Measurements from ENCODE around the gene SCFD2. TPM values are rescaled to one million over a fixed set of nuclear protein-coding genes. Genes with fewer than 3 reads are reported as not detected.

Gene SCFD2
- total RNA-seq, 1 experiment from 2014 or later, result 7.4 TPM

DNA sequence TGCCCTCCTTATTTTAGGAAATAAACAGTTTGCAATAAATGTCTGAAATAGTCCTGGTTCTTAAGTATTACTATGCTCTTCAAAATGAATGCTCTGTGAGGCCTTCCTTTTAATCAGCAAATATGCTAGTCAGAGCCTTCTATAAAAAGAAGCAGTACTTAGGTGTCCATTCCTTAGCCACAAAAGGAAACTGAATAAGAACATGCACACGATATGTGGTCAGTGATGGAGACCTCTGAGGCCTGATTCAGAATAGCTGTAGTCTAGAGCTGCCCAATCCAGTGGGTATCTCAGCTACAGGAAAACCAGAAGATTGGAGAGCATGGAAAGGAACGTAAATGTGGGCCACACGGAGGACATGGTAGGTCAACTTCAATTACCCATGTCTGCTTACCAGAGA is 361.9 kb downstream of the SCFD2 start:
- ATAC-seq (no peak), DNase-seq (ENCODE audit: low read depth, low spot score) (no peak)
- no peaks in the 10 kb centered on the region for H3K36me3 ChIP-seq (ENCODE audit: control insufficient read depth, insufficient read depth, low read length)
- ChIA-PET CTCF (no interaction called here), POLR2A (no interaction called here)
- H3K27ac ChIP-seq (ENCODE audit: low read length), result no peak overlapping the region
- H3K4me1 ChIP-seq (ENCODE audit: control insufficient read depth, insufficient read depth, low read length), result no peaks in the 10 kb centered on the region
- in situ Hi-C loops (cut with HindIII; ENCODE audit: low pct_unique_long_range_greater_than_20kb, low sequenced_read_pairs), result no loop called here
- H3K4me3 ChIP-seq (ENCODE audit: low read depth in 2 of 2, low read length in 2 of 2), result no peak overlapping the region
- no peaks in the 10 kb centered on the region for H3K9me3 ChIP-seq (ENCODE audit: control insufficient read depth, insufficient read depth, low read depth, low read length)
- intact Hi-C loops (cut with micrococcal nuclease; ENCODE audit: unreplicated experiment), result no loop called here
- H3K27me3 ChIP-seq (ENCODE audit: control insufficient read depth, insufficient read depth, low read length), result no peaks in the 10 kb centered on the region
- no TSS peak for BruUV-seq (replicated peaks)
- TF ChIP-seq SIN3A (IDR thresholded peaks at IDR 0.05; ENCODE audit: borderline replicate concordance, insufficient read depth, low read depth, low read length) (no peak), TCF7L2 (IDR thresholded peaks at IDR 0.05; ENCODE audit: low read depth, low read length) (no peak), POLR2AphosphoS5 (IDR thresholded peaks at IDR 0.05; ENCODE audit: low read depth, low read length) (no peak)
- TF ChIP-seq, protein P1, sequence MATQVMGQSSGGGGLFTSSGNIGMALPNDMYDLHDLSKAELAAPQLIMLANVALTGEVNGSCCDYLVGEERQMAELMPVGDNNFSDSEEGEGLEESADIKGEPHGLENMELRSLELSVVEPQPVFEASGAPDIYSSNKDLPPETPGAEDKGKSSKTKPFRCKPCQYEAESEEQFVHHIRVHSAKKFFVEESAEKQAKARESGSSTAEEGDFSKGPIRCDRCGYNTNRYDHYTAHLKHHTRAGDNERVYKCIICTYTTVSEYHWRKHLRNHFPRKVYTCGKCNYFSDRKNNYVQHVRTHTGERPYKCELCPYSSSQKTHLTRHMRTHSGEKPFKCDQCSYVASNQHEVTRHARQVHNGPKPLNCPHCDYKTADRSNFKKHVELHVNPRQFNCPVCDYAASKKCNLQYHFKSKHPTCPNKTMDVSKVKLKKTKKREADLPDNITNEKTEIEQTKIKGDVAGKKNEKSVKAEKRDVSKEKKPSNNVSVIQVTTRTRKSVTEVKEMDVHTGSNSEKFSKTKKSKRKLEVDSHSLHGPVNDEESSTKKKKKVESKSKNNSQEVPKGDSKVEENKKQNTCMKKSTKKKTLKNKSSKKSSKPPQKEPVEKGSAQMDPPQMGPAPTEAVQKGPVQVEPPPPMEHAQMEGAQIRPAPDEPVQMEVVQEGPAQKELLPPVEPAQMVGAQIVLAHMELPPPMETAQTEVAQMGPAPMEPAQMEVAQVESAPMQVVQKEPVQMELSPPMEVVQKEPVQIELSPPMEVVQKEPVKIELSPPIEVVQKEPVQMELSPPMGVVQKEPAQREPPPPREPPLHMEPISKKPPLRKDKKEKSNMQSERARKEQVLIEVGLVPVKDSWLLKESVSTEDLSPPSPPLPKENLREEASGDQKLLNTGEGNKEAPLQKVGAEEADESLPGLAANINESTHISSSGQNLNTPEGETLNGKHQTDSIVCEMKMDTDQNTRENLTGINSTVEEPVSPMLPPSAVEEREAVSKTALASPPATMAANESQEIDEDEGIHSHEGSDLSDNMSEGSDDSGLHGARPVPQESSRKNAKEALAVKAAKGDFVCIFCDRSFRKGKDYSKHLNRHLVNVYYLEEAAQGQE (IDR thresholded peaks at IDR 0.05; ENCODE audit: insufficient read depth in 1 of 2, low read depth in 2 of 2, low read length in 1 of 2), result no peak
- TF ChIP-seq, protein P2, sequence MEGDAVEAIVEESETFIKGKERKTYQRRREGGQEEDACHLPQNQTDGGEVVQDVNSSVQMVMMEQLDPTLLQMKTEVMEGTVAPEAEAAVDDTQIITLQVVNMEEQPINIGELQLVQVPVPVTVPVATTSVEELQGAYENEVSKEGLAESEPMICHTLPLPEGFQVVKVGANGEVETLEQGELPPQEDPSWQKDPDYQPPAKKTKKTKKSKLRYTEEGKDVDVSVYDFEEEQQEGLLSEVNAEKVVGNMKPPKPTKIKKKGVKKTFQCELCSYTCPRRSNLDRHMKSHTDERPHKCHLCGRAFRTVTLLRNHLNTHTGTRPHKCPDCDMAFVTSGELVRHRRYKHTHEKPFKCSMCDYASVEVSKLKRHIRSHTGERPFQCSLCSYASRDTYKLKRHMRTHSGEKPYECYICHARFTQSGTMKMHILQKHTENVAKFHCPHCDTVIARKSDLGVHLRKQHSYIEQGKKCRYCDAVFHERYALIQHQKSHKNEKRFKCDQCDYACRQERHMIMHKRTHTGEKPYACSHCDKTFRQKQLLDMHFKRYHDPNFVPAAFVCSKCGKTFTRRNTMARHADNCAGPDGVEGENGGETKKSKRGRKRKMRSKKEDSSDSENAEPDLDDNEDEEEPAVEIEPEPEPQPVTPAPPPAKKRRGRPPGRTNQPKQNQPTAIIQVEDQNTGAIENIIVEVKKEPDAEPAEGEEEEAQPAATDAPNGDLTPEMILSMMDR (IDR thresholded peaks at IDR 0.05), result no peak

DNA sequence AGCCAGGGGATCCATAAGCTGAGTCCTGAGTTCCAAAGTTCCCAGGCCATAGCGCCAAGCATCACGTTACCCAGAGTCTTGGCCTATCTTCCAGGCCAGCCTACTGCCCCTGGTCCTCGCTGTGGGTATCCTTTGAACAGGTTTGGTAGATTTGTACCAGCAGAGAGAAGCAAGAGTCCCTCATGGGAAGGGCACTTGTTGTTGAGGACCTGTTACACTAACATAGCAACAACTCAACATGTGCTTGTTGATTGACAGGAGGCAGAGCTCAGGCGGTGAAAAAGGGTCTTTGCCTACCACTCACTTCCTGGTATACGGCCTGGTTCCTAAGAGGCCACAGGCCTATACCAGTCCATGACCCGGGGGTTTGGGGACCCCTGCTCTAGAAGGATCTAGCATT is 365.3 kb downstream of the SCFD2 start:
- TF ChIP-seq TCF7L2 (IDR thresholded peaks at IDR 0.05; ENCODE audit: low read depth, low read length), result no peak
- TF ChIP-seq, protein P1 (IDR thresholded peaks at IDR 0.05; ENCODE audit: insufficient read depth in 1 of 2, low read depth in 2 of 2, low read length in 1 of 2), result no peak
- TF ChIP-seq SIN3A (IDR thresholded peaks at IDR 0.05; ENCODE audit: borderline replicate concordance, insufficient read depth, low read depth, low read length), result no peak
- TF ChIP-seq, protein P2 (IDR thresholded peaks at IDR 0.05), result no peak
- no peak for TF ChIP-seq POLR2AphosphoS5 (IDR thresholded peaks at IDR 0.05; ENCODE audit: low read depth, low read length)
- DNase-seq (ENCODE audit: low read depth, low spot score) (no peak), ATAC-seq (no peak)
- H3K27me3 ChIP-seq (ENCODE audit: control insufficient read depth, insufficient read depth, low read length), result no peaks in the 10 kb centered on the region
- H3K9me3 ChIP-seq (ENCODE audit: control insufficient read depth, insufficient read depth, low read depth, low read length), result no peaks in the 10 kb centered on the region
- in situ Hi-C loops (cut with HindIII; ENCODE audit: low pct_unique_long_range_greater_than_20kb, low sequenced_read_pairs), result no loop called here
- no TSS peak for BruUV-seq (replicated peaks)
- H3K4me3 ChIP-seq (ENCODE audit: low read depth in 2 of 2, low read length in 2 of 2), result no peak overlapping the region
- ChIA-PET POLR2A (no interaction called here), CTCF (no interaction called here)
- H3K36me3 ChIP-seq (ENCODE audit: control insufficient read depth, insufficient read depth, low read length), result no peaks in the 10 kb centered on the region
- H3K4me1 ChIP-seq (ENCODE audit: control insufficient read depth, insufficient read depth, low read length), result no peaks in the 10 kb centered on the region
- H3K27ac ChIP-seq (ENCODE audit: low read length), result no peak overlapping the region
- intact Hi-C loops (cut with micrococcal nuclease; ENCODE audit: unreplicated experiment), result no loop called here
